Panc1 (cell line): ENCODE measurements around the gene ACTR3. TPM values are rescaled to one million over a fixed set of nuclear protein-coding genes. Genes with fewer than 3 reads are reported as not detected.

Experiments
- ATAC-seq: fragments of 200-7000 bp; cut with Tn5 transposase; 2 replicates; pipeline ENCODE4 v1.9.1; 2020; ENCODE audit warnings: mild to moderate bottlenecking, moderate library complexity
- BruUV-seq: library from RNA; stranded (reverse); fragments of 400-500 nt; replicated peaks from 2 replicates; lab custom pipeline; 2021; lab: Mats Ljungman, UMichigan
- CTCF ChIA-PET: fragments of 300-600 bp; sonication (Branson Sonifier 250); formaldehyde crosslinking; loops from one replicate; lab custom pipeline; 2022; ENCODE audit warnings: antibody characterized with exemption; lab: Charles Lee
- POLR2A ChIA-PET: fragments of 300-600 bp; sonication (Branson Sonifier 250); formaldehyde crosslinking; loops from one replicate; lab custom pipeline; 2022; ENCODE audit warnings: antibody characterized with exemption; lab: Charles Lee
- DNase-seq: peaks from one replicate; pipeline ENCODE4 v3.0.0-alpha.2; 2010; ENCODE audit warnings: low read depth, low spot score
- H3K27ac ChIP-seq: 2 replicates; pipeline ENCODE4 v1.5.1; 2011; ENCODE audit warnings: mild to moderate bottlenecking, low read length, inconsistent platforms
- H3K27me3 ChIP-seq: fragments of 200-500 bp; sonication (Bioruptor generic); 2 replicates; pipeline ENCODE4 v1.6.0; 2014; ENCODE audit warnings: low read length, inconsistent platforms; ENCODE audit not compliant: control insufficient read depth, insufficient read depth
- H3K36me3 ChIP-seq: fragments of 200-500 bp; sonication (Bioruptor generic); 2 replicates; pipeline ENCODE4 v1.5.1; 2014; ENCODE audit warnings: inconsistent platforms, mild to moderate bottlenecking, low read length, moderate library complexity; ENCODE audit not compliant: control insufficient read depth, insufficient read depth
- H3K4me1 ChIP-seq: 2 replicates; pipeline ENCODE4 v1.5.1; 2011; ENCODE audit warnings: inconsistent platforms, mild to moderate bottlenecking, low read length, moderate library complexity; ENCODE audit not compliant: control insufficient read depth, insufficient read depth
- H3K4me3 ChIP-seq, 2 experiments: 2 replicates each; pipeline ENCODE4 v1.5.1; 2011 to 2012; ENCODE audit warnings: low read depth in 2 of 2, low read length in 2 of 2, mild to moderate bottlenecking in 2 of 2, inconsistent platforms in 1 of 2, moderate library complexity in 1 of 2
- H3K9me3 ChIP-seq: fragments of 200-500 bp; sonication (Bioruptor generic); 2 replicates; pipeline ENCODE4 v1.5.1; 2014; ENCODE audit warnings: low read depth, mild to moderate bottlenecking, inconsistent platforms, low read length, moderate library complexity; ENCODE audit not compliant: control insufficient read depth, insufficient read depth
- CTCF ChIP-seq: fragments of 450-650 bp; IDR thresholded peaks from 2 replicates; pipeline ENCODE4 v1.5.1; 2017; ENCODE audit warnings: mild to moderate bottlenecking
- POLR2AphosphoS5 ChIP-seq: IDR thresholded peaks from 2 replicates; pipeline ENCODE4 v1.6.1; 2012; ENCODE audit warnings: mild to moderate bottlenecking, low read depth, low read length, moderate library complexity
- REST ChIP-seq, 2 experiments: IDR thresholded peaks; 2 replicates each; pipeline ENCODE4 v1.6.1; 2011 to 2012; ENCODE audit warnings: low read depth in 2 of 2, control low read depth in 1 of 2, low read length in 1 of 2, mild to moderate bottlenecking in 1 of 2, moderate library complexity in 1 of 2; ENCODE audit not compliant: insufficient read depth in 1 of 2
- SIN3A ChIP-seq: IDR thresholded peaks from 2 replicates; pipeline ENCODE4 v1.6.1; 2012; ENCODE audit warnings: low read depth, mild to moderate bottlenecking, low read length, moderate library complexity, borderline replicate concordance; ENCODE audit not compliant: insufficient read depth
- TCF7L2 ChIP-seq: IDR thresholded peaks from 2 replicates; pipeline ENCODE4 v1.6.1; 2011; ENCODE audit warnings: mild to moderate bottlenecking, low read depth, low read length, inconsistent platforms
- in situ Hi-C: cut with HindIII; loops from 2 replicates; pipeline ENCODE4 v1.10.0; 2016; ENCODE audit warnings: low sequenced_read_pairs, low pct_unique_long_range_greater_than_20kb
- intact Hi-C: fragments of 100-400 bp; cut with micrococcal nuclease; formaldehyde crosslinking; loops from one replicate; pipeline ENCODE4 v1.10.0; 2022; ENCODE audit not compliant: unreplicated experiment
- total RNA-seq: library from RNA; stranded (reverse); gene quantifications from one replicate; pipeline ENCODE4 v1.2.1, GENCODE V29; 2021; ENCODE audit not compliant: unreplicated experiment

Gene ACTR3
- total RNA-seq, 1 experiment from 2014 or later = 347 TPM

- CTCF ChIA-PET = no interaction called here
These were observed 107.0 kb downstream of the ACTR3 start for GRCh38 chr2:113996671-113997594.

GRCh38 chr2:114001152-114001551, 111.3 kb downstream of the ACTR3 start:
- Histone ChIP-seq H3K4me3 (no peak overlapping the region), H3K4me1 (no peaks in the 10 kb centered on the region), H3K27ac (no peak overlapping the region), H3K27me3 (no peaks in the 10 kb centered on the region), H3K36me3 (no peaks in the 10 kb centered on the region), H3K9me3 (no peaks in the 10 kb centered on the region)
- DNase-seq (no peak), ATAC-seq (no peak)
- TF ChIP-seq SIN3A (no peak), REST (IDR thresholded peaks at IDR 0.05; ENCODE audit: insufficient read depth in 1 of 2, low read depth in 2 of 2, low read length in 1 of 2) (no peak), CTCF (no peak), POLR2AphosphoS5 (no peak), TCF7L2 (no peak)
- intact Hi-C loops (no loop called here), in situ Hi-C loops (no loop called here)
- POLR2A ChIA-PET = no interaction called here
- CTCF ChIA-PET = interaction anchor here (0.6 kb wide), 1 partner anchor 113 kb away, joined by 5 read pairs; no protein-coding TSS in a partner anchor
- no TSS peak for BruUV-seq

More at GRCh38 chr2:113996671-113997594, 107.0 kb downstream of the ACTR3 start:
- no peaks in the 10 kb centered on the region for H3K4me1 ChIP-seq
- H3K36me3 ChIP-seq = no peaks in the 10 kb centered on the region
- intact Hi-C loops = no loop called here
- no peak for DNase-seq
- no peak for ATAC-seq
- H3K9me3 ChIP-seq = no peaks in the 10 kb centered on the region
- no peak overlapping the region for H3K27ac ChIP-seq
- in situ Hi-C loops = no loop called here
- no peak for TF ChIP-seq TCF7L2
- no peak for TF ChIP-seq POLR2AphosphoS5
- TF ChIP-seq CTCF = 0 out of 2 replicates have a peak, but pooled peaks have one; percentile 8
- POLR2A ChIA-PET = no interaction called here
- BruUV-seq = no TSS peak
- no peaks in the 10 kb centered on the region for H3K27me3 ChIP-seq
- H3K4me3 ChIP-seq = no peak overlapping the region
